ENCODE results near the gene C16orf87. TPM values are rescaled to one million over a fixed set of nuclear protein-coding genes. Genes with fewer than 3 reads are reported as not detected.

C16orf87 gene
- total RNA-seq, 2 experiments from 2014 or later = 7.5 to 8.4 TPM

GRCh38 chr16:46772463-46772862 lies 58.5 kb downstream of the C16orf87 start:
- ATAC-seq (no peak), DNase-seq (no peak)
- Mint-ChIP-seq H3K9me3 (ENCODE audit: insufficient read depth) (no peaks in the 10 kb centered on the region), H3K4me1 (ENCODE audit: low read depth) (no peaks in the 10 kb centered on the region), H3K4me3 (no peak overlapping the region), H3K27ac (no peak overlapping the region), H3K27me3 (ENCODE audit: low read depth) (peaks cover under 1% of the 10 kb centered on the region), H3K36me3 (ENCODE audit: low read depth) (no peaks in the 10 kb centered on the region)
- CTCF ChIA-PET = no interaction called here
- POLR2A ChIA-PET = no interaction called here

GRCh38 chr16:46768809-46769208 lies 62.2 kb downstream of the C16orf87 start:
- DNase-seq (no peak), ATAC-seq (no peak)
- Mint-ChIP-seq H3K27ac (no peak overlapping the region), H3K4me1 (ENCODE audit: low read depth) (peaks cover 4% of the 10 kb centered on the region), H3K27me3 (ENCODE audit: low read depth) (peaks cover 2% of the 10 kb centered on the region), H3K36me3 (ENCODE audit: low read depth) (no peaks in the 10 kb centered on the region), H3K4me3 (no peak overlapping the region), H3K9me3 (ENCODE audit: insufficient read depth) (no peaks in the 10 kb centered on the region)
- ChIA-PET POLR2A (no interaction called here), CTCF (no interaction called here)

GRCh38 chr16:46765050-46765449 lies 65.9 kb downstream of the C16orf87 start:
- no peak overlapping the region for H3K27ac Mint-ChIP-seq
- no peaks in the 10 kb centered on the region for H3K36me3 Mint-ChIP-seq (ENCODE audit: low read depth)
- peaks cover 5% of the 10 kb centered on the region for H3K27me3 Mint-ChIP-seq (ENCODE audit: low read depth)
- ChIA-PET CTCF (no interaction called here), POLR2A (no interaction called here)
- H3K4me1 Mint-ChIP-seq (ENCODE audit: low read depth) = peaks cover 4% of the 10 kb centered on the region
- no peak for ATAC-seq
- DNase-seq = no peak
- no peaks in the 10 kb centered on the region for H3K9me3 Mint-ChIP-seq (ENCODE audit: insufficient read depth)
- no peak overlapping the region for H3K4me3 Mint-ChIP-seq

- Mint-ChIP-seq H3K27me3 (ENCODE audit: low read depth) (peaks cover 5% of the 10 kb centered on the region), H3K9me3 (ENCODE audit: insufficient read depth) (no peaks in the 10 kb centered on the region), H3K36me3 (ENCODE audit: low read depth) (no peaks in the 10 kb centered on the region), H3K27ac (no peak overlapping the region), H3K4me1 (ENCODE audit: low read depth) (peaks cover 4% of the 10 kb centered on the region), H3K4me3 (no peak overlapping the region)
- ATAC-seq = no peak
- no peak for DNase-seq
- ChIA-PET CTCF (no interaction called here), POLR2A (no interaction called here)
Measured at GRCh38 chr16:46763147-46763546, 67.8 kb downstream of the C16orf87 start.

GRCh38 chr16:46762583-46762982 lies 68.4 kb downstream of the C16orf87 start:
- Mint-ChIP-seq H3K4me3 (no peak overlapping the region), H3K9me3 (ENCODE audit: insufficient read depth) (no peaks in the 10 kb centered on the region), H3K27ac (no peak overlapping the region), H3K27me3 (ENCODE audit: low read depth) (peaks cover 5% of the 10 kb centered on the region), H3K4me1 (ENCODE audit: low read depth) (peaks cover 4% of the 10 kb centered on the region), H3K36me3 (ENCODE audit: low read depth) (no peaks in the 10 kb centered on the region)
- ChIA-PET CTCF (no interaction called here), POLR2A (no interaction called here)
- DNase-seq = no peak
- ATAC-seq = no peak

GRCh38 chr16:46759309-46759708 lies 71.7 kb downstream of the C16orf87 start:
- H3K36me3 Mint-ChIP-seq (ENCODE audit: low read depth) = no peaks in the 10 kb centered on the region
- H3K27me3 Mint-ChIP-seq (ENCODE audit: low read depth) = peaks cover 3% of the 10 kb centered on the region
- no peak overlapping the region for H3K4me3 Mint-ChIP-seq
- DNase-seq = no peak
- no peak for ATAC-seq
- ChIA-PET CTCF (no interaction called here), POLR2A (no interaction called here)
- H3K9me3 Mint-ChIP-seq (ENCODE audit: insufficient read depth) = no peaks in the 10 kb centered on the region
- H3K4me1 Mint-ChIP-seq (ENCODE audit: low read depth) = no peaks in the 10 kb centered on the region
- H3K27ac Mint-ChIP-seq = no peak overlapping the region

- POLR2A ChIA-PET = no interaction called here
Measured at GRCh38 chr16:46757339-46758050, 73.5 kb downstream of the C16orf87 start.

GRCh38 chr16:46756772-46757171 lies 74.2 kb downstream of the C16orf87 start:
- no peaks in the 10 kb centered on the region for H3K9me3 Mint-ChIP-seq (ENCODE audit: insufficient read depth)
- ChIA-PET CTCF (no interaction called here), POLR2A (no interaction called here)
- ATAC-seq (no peak), DNase-seq (no peak)
- no peak overlapping the region for H3K4me3 Mint-ChIP-seq
- no peaks in the 10 kb centered on the region for H3K36me3 Mint-ChIP-seq (ENCODE audit: low read depth)
- H3K27me3 Mint-ChIP-seq (ENCODE audit: low read depth) = peaks cover 3% of the 10 kb centered on the region
- no peak overlapping the region for H3K27ac Mint-ChIP-seq
- no peaks in the 10 kb centered on the region for H3K4me1 Mint-ChIP-seq (ENCODE audit: low read depth)

More at GRCh38 chr16:46757339-46758050, 73.5 kb downstream of the C16orf87 start:
- H3K27me3 Mint-ChIP-seq (ENCODE audit: low read depth) = peaks cover 3% of the 10 kb centered on the region
- H3K4me3 Mint-ChIP-seq = no peak overlapping the region
- H3K27ac Mint-ChIP-seq = no peak overlapping the region
- no peaks in the 10 kb centered on the region for H3K4me1 Mint-ChIP-seq (ENCODE audit: low read depth)
- ATAC-seq (no peak), DNase-seq (no peak)
- H3K9me3 Mint-ChIP-seq (ENCODE audit: insufficient read depth) = no peaks in the 10 kb centered on the region
- CTCF ChIA-PET = no interaction called here
- no peaks in the 10 kb centered on the region for H3K36me3 Mint-ChIP-seq (ENCODE audit: low read depth)

- no peaks in the 10 kb centered on the region for H3K36me3 Mint-ChIP-seq (ENCODE audit: low read depth)
- ChIA-PET CTCF (no interaction called here), POLR2A (no interaction called here)
- H3K27ac Mint-ChIP-seq = no peak overlapping the region
- DNase-seq (no peak), ATAC-seq (no peak)
- no peaks in the 10 kb centered on the region for H3K9me3 Mint-ChIP-seq (ENCODE audit: insufficient read depth)
- H3K4me3 Mint-ChIP-seq = no peak overlapping the region
- no peaks in the 10 kb centered on the region for H3K4me1 Mint-ChIP-seq (ENCODE audit: low read depth)
- no peaks in the 10 kb centered on the region for H3K27me3 Mint-ChIP-seq (ENCODE audit: low read depth)
Measured at GRCh38 chr16:46753015-46753414, 78.0 kb downstream of the C16orf87 start.

- Mint-ChIP-seq H3K9me3 (ENCODE audit: insufficient read depth) (no peaks in the 10 kb centered on the region), H3K36me3 (ENCODE audit: low read depth) (no peaks in the 10 kb centered on the region), H3K4me3 (no peak overlapping the region), H3K4me1 (ENCODE audit: low read depth) (no peaks in the 10 kb centered on the region), H3K27ac (no peak overlapping the region), H3K27me3 (ENCODE audit: low read depth) (no peaks in the 10 kb centered on the region)
- DNase-seq (no peak), ATAC-seq (no peak)
- POLR2A ChIA-PET = no interaction called here
- CTCF ChIA-PET = no interaction called here
Measured at GRCh38 chr16:46751381-46751780, 79.6 kb downstream of the C16orf87 start.

- Mint-ChIP-seq H3K9me3 (ENCODE audit: insufficient read depth) (no peaks in the 10 kb centered on the region), H3K27me3 (ENCODE audit: low read depth) (no peaks in the 10 kb centered on the region), H3K4me3 (no peak overlapping the region), H3K4me1 (ENCODE audit: low read depth) (no peaks in the 10 kb centered on the region), H3K36me3 (ENCODE audit: low read depth) (no peaks in the 10 kb centered on the region), H3K27ac (no peak overlapping the region)
- POLR2A ChIA-PET = no interaction called here
- ATAC-seq (no peak), DNase-seq (no peak)
- CTCF ChIA-PET = no interaction called here
Measured at GRCh38 chr16:46748775-46749705, 81.9 kb downstream of the C16orf87 start.

- CTCF ChIA-PET = no interaction called here
- no peaks in the 10 kb centered on the region for H3K36me3 Mint-ChIP-seq (ENCODE audit: low read depth)
- H3K4me1 Mint-ChIP-seq (ENCODE audit: low read depth) = peaks cover 5% of the 10 kb centered on the region
- H3K27me3 Mint-ChIP-seq (ENCODE audit: low read depth) = no peaks in the 10 kb centered on the region
- no peaks in the 10 kb centered on the region for H3K9me3 Mint-ChIP-seq (ENCODE audit: insufficient read depth)
- POLR2A ChIA-PET = no interaction called here
- H3K4me3 Mint-ChIP-seq = no peak within 1 kb of the TSS
- ATAC-seq (no peak), DNase-seq (no peak)
- H3K27ac Mint-ChIP-seq = no peak within 1 kb of the TSS
Measured at GRCh38 chr16:46747777-46748651, 83.0 kb downstream of the C16orf87 start, which contains the start of gene MYLK3. Gene MYLK3 (minus strand): TSS chr16:46748344. CDS start chr16:46748193, 151 bp downstream.

Data from activated CD8-positive, alpha-beta T cell treated with anti-CD3 and anti-CD28 coated beads, Interleukin-2, amount 10 ng/mL, durations not matched to agents 7 days and 5 days (primary cell).